Neural cell (in vitro differentiated cells): ENCODE results near the gene SCTR. TPM values are rescaled to one million over a fixed set of nuclear protein-coding genes. Genes with fewer than 3 reads are reported as not detected.

Experiments used
- H2AFZ ChIP-seq: fragments of 200-600, 300-800 bp; sonication (generic), shearing (Covaris generic); 2 replicates; pipeline ENCODE4 v1.6.0; 2014; ENCODE audit warnings: low read depth, mild to moderate bottlenecking, antibody characterized with exemption, low read length, moderate library complexity
- H3F3A ChIP-seq: fragments of 200-600 bp; shearing (Covaris generic); 2 replicates; pipeline ENCODE4 v1.6.1; 2016; ENCODE audit warnings: mild to moderate bottlenecking, moderate library complexity, mixed read lengths, antibody characterized with exemption, low read length; ENCODE audit not compliant: insufficient read depth, poor library complexity, severe bottlenecking
- H3K27ac ChIP-seq: fragments of 200-600, 300-800 bp; sonication (generic), shearing (Covaris generic); 2 replicates; pipeline ENCODE4 v1.5.1; 2014; ENCODE audit warnings: mild to moderate bottlenecking, low read length, moderate library complexity
- H3K27me3 ChIP-seq: fragments of 300-800, 200-600 bp; sonication (generic), shearing (Covaris generic); 2 replicates; pipeline ENCODE4 v1.6.0; 2014; ENCODE audit warnings: mild to moderate bottlenecking, low read depth, low read length, moderate library complexity; ENCODE audit not compliant: insufficient read depth
- H3K36me3 ChIP-seq: fragments of 300-800, 200-600 bp; sonication (generic), shearing (Covaris generic); 2 replicates; pipeline ENCODE4 v1.5.1; 2014; ENCODE audit warnings: mild to moderate bottlenecking, antibody characterized with exemption, low read length, moderate library complexity; ENCODE audit not compliant: insufficient read depth
- H3K4me2 ChIP-seq: fragments of 300-800, 200-600 bp; sonication (generic), shearing (Covaris generic); 2 replicates; pipeline ENCODE4 v1.6.0; 2014; ENCODE audit warnings: mild to moderate bottlenecking, low read length
- H3K4me3 ChIP-seq: fragments of 300-800, 200-600 bp; sonication (generic), shearing (Covaris generic); 2 replicates; pipeline ENCODE4 v1.5.1; 2014; ENCODE audit warnings: mild to moderate bottlenecking, low read length, moderate library complexity
- H3K79me2 ChIP-seq: fragments of 200-600 bp; shearing (Covaris generic); replicated peaks from 2 replicates; pipeline ENCODE4 v1.6.0; 2014; ENCODE audit warnings: mild to moderate bottlenecking, low read length, moderate library complexity; ENCODE audit not compliant: insufficient read depth
- H3K9ac ChIP-seq: fragments of 300-800, 200-600 bp; sonication (generic), shearing (Covaris generic); 2 replicates; pipeline ENCODE4 v1.6.1; 2016; ENCODE audit warnings: mild to moderate bottlenecking, low read length, mixed read lengths
- H3K9me2 ChIP-seq: fragments of 200-600 bp; shearing (Covaris generic); 2 replicates; pipeline ENCODE4 v1.6.1; 2016; ENCODE audit warnings: mild to moderate bottlenecking, low read length, mixed read lengths; ENCODE audit not compliant: insufficient read depth
- H3K9me3 ChIP-seq: fragments of 200-600, 300-800 bp; sonication (generic), shearing (Covaris generic); 2 replicates; pipeline ENCODE4 v1.6.1; 2016; ENCODE audit warnings: mild to moderate bottlenecking, mixed run types, low read length, moderate library complexity, mixed read lengths
- H4K20me1 ChIP-seq: fragments of 200-600 bp; shearing (Covaris generic); 2 replicates; pipeline ENCODE4 v1.6.1; 2016; ENCODE audit warnings: mild to moderate bottlenecking, mixed run types; ENCODE audit not compliant: insufficient read depth
- EP300 ChIP-seq: fragments of 450-650 bp; conservative IDR thresholded peaks from 2 replicates; pipeline ENCODE4 v1.6.1; 2014; ENCODE audit warnings: antibody characterized with exemption, mild to moderate bottlenecking, moderate library complexity; ENCODE audit not compliant: poor library complexity, severe bottlenecking
- EZH2 ChIP-seq: fragments of 200-600, 300-800 bp; shearing (Covaris generic), sonication (generic); IDR thresholded peaks from 2 replicates; pipeline ENCODE4 v1.6.1; 2014; ENCODE audit warnings: antibody characterized with exemption, low read length, borderline replicate concordance, mild to moderate bottlenecking; ENCODE audit not compliant: insufficient read depth, poor library complexity, severe bottlenecking
- MXI1 ChIP-seq: fragments of 450-650 bp; conservative IDR thresholded peaks from 2 replicates; pipeline ENCODE4 v1.6.1; 2014; ENCODE audit warnings: antibody characterized with exemption, mild to moderate bottlenecking; ENCODE audit not compliant: poor library complexity, severe bottlenecking
- POLR2AphosphoS5 ChIP-seq: IDR thresholded peaks from 2 replicates; pipeline ENCODE4 v1.6.1; 2012
- RAD21 ChIP-seq: fragments of 450-650 bp; conservative IDR thresholded peaks from 2 replicates; pipeline ENCODE4 v1.6.1; 2014; ENCODE audit warnings: antibody characterized with exemption, mild to moderate bottlenecking, moderate library complexity
- SMC3 ChIP-seq: fragments of 450-650 bp; conservative IDR thresholded peaks from 2 replicates; pipeline ENCODE4 v1.6.1; 2014; ENCODE audit warnings: antibody characterized with exemption, mild to moderate bottlenecking, moderate library complexity; ENCODE audit not compliant: poor library complexity
- TAF1 ChIP-seq: IDR thresholded peaks from 2 replicates; pipeline ENCODE4 v1.6.1; 2012; ENCODE audit warnings: low read depth
- polyA plus RNA-seq: library from polyadenylated mRNA; depleted of rRNA; stranded (reverse); fragments of >200 nt; gene quantifications from 2 replicates; pipeline ENCODE4 v1.2.3, GENCODE V29; 2014
- TF ChIP-seq, protein P1 (sequence below): IDR thresholded peaks from 2 replicates; pipeline ENCODE4 v1.6.1; 2012; ENCODE audit warnings: borderline replicate concordance
- TF ChIP-seq, protein P2 (sequence below): fragments of 450-650 bp; IDR thresholded peaks from 2 replicates; pipeline ENCODE4 v1.5.1; 2014; ENCODE audit warnings: antibody characterized with exemption, mild to moderate bottlenecking, moderate library complexity; ENCODE audit not compliant: poor library complexity, severe bottlenecking

The SCTR gene
- polyA plus RNA-seq, 1 donor from 2014 or later = 0.12 TPM

DNA sequence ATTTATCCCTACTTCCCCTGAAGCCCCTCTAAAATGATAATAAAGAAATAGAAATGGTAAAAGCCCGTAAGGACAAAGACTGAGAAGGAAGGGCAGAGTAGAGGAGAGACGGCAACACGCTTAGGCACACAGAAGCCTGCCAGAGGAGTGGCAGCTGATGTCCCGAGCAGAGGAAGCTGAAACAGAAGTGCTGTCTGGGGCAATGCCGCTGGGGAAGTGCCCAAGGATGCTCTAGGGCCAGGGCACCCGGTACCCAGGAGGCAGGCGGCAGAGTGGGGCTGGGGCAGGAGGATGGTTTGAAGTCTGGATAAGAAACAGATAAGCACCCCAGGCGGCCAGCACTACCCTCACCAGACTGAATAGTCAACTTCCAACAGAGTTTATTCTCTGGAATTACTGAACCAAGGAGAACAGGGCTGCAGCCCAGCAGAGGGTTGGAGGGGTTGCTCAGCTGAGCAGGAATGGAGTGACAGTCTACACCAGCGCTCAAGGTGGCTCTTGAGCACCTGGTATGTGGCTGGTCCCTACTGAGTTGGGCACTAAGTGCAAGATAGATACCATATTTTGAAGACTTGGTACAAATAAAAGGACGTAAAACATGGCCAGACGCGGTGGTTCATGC is 70.2 kb downstream of the SCTR start:
- no peaks in the 10 kb centered on the region for H3K36me3 ChIP-seq
- TF ChIP-seq EZH2 (no peak), SMC3 (no peak), TAF1 (no peak), POLR2AphosphoS5 (no peak)
- TF ChIP-seq, protein P1, sequence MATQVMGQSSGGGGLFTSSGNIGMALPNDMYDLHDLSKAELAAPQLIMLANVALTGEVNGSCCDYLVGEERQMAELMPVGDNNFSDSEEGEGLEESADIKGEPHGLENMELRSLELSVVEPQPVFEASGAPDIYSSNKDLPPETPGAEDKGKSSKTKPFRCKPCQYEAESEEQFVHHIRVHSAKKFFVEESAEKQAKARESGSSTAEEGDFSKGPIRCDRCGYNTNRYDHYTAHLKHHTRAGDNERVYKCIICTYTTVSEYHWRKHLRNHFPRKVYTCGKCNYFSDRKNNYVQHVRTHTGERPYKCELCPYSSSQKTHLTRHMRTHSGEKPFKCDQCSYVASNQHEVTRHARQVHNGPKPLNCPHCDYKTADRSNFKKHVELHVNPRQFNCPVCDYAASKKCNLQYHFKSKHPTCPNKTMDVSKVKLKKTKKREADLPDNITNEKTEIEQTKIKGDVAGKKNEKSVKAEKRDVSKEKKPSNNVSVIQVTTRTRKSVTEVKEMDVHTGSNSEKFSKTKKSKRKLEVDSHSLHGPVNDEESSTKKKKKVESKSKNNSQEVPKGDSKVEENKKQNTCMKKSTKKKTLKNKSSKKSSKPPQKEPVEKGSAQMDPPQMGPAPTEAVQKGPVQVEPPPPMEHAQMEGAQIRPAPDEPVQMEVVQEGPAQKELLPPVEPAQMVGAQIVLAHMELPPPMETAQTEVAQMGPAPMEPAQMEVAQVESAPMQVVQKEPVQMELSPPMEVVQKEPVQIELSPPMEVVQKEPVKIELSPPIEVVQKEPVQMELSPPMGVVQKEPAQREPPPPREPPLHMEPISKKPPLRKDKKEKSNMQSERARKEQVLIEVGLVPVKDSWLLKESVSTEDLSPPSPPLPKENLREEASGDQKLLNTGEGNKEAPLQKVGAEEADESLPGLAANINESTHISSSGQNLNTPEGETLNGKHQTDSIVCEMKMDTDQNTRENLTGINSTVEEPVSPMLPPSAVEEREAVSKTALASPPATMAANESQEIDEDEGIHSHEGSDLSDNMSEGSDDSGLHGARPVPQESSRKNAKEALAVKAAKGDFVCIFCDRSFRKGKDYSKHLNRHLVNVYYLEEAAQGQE = no peak

DNA sequence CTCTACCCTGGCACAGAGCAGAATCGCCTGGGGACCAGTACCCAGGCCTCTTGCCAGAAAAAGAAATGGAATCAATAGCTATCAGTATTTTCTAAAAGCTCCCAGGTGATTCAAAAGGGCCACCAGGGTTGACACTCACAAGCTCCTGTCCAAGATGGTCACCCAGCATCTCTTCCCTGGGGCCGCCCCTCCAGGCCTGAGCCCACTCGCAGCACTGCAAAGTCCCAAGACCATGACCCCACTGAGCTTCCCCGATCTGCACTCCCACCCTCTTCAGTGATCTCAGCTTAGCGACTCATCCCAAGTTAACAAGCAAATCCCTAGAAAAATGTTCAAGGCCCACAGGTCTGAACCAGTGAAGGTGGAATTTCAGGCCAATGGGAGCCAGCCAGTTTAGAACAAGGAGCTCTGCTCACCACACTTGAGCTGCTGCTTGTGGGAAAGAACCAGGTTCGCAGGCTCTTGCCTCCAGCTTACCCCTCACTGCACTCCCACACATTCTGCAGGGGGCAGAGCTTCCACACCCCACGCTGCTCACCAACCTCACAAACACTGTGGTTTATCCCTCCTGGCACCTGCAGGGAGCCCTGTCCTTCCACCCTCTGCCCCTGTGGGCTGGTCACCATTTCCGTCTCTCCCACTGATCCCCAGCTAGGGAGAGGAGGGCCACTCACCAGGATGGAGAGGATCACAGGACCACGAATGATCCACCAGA is 72.8 kb downstream of the SCTR start:
- H3K4me2 ChIP-seq = no peak overlapping the region
- no peaks in the 10 kb centered on the region for H4K20me1 ChIP-seq
- no peaks in the 10 kb centered on the region for H3K27me3 ChIP-seq
- no peaks in the 10 kb centered on the region for H3K36me3 ChIP-seq
- H3K9ac ChIP-seq = no peak overlapping the region
- no peaks in the 10 kb centered on the region for H3K9me3 ChIP-seq
- H3K27ac ChIP-seq = no peak overlapping the region
- H3K79me2 ChIP-seq = no peaks in the 10 kb centered on the region
- no peak overlapping the region for H2AFZ ChIP-seq
- no peaks in the 10 kb centered on the region for H3F3A ChIP-seq
- no peak overlapping the region for H3K4me3 ChIP-seq
- TF ChIP-seq RAD21 (no peak), MXI1 (no peak), EZH2 (no peak), SMC3 (no peak), TAF1 (no peak), POLR2AphosphoS5 (no peak), EP300 (no peak)
- TF ChIP-seq, protein P2, sequence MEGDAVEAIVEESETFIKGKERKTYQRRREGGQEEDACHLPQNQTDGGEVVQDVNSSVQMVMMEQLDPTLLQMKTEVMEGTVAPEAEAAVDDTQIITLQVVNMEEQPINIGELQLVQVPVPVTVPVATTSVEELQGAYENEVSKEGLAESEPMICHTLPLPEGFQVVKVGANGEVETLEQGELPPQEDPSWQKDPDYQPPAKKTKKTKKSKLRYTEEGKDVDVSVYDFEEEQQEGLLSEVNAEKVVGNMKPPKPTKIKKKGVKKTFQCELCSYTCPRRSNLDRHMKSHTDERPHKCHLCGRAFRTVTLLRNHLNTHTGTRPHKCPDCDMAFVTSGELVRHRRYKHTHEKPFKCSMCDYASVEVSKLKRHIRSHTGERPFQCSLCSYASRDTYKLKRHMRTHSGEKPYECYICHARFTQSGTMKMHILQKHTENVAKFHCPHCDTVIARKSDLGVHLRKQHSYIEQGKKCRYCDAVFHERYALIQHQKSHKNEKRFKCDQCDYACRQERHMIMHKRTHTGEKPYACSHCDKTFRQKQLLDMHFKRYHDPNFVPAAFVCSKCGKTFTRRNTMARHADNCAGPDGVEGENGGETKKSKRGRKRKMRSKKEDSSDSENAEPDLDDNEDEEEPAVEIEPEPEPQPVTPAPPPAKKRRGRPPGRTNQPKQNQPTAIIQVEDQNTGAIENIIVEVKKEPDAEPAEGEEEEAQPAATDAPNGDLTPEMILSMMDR = no peak
- TF ChIP-seq, protein P1 = no peak
- H3K9me2 ChIP-seq = no peaks in the 10 kb centered on the region

More for the DNA sequence above, 70.2 kb downstream of the SCTR start:
- Histone ChIP-seq H2AFZ (no peak overlapping the region), H4K20me1 (no peaks in the 10 kb centered on the region), H3F3A (no peaks in the 10 kb centered on the region), H3K9me3 (no peaks in the 10 kb centered on the region), H3K79me2 (no peaks in the 10 kb centered on the region), H3K4me3 (no peak overlapping the region), H3K9me2 (no peaks in the 10 kb centered on the region), H3K4me2 (no peak overlapping the region), H3K27ac (no peak overlapping the region), H3K9ac (no peak overlapping the region), H3K27me3 (no peaks in the 10 kb centered on the region)
